CD4-positive, alpha-beta T cell treated with Interleukin-10 for 1 hour (primary cell): ENCODE measurements around the gene TRIM34.
"Not testable (repeated sequence)": the region's sequence is repeated elsewhere in the genome, so short reads cannot be mapped to it uniquely, and the experiment has no call there.

Experiments
- DNase-seq: peaks from one replicate; pipeline ENCODE4 v3.0.0-alpha.2; 2020

TRIM34 gene

DNA sequence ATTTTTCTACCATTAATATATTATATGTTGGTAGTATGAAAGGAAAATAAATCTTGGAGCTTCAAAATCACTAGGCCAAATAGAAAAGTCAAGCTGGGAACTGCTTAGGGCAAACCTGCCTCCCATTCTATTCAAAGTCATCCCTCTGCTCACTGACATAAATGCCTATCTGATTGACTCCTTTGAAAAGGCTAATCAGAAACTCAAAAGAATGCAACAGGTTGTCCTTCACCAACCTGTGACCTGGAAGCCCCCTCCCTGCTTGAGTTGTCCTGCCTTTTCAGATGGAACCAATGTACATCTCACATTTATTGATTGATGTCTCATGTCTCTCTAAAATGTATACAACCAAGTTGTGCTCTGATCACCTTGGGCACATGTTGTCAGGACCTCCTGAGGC lies 3.2 kb upstream of the TRIM34 start:
- no peak for DNase-seq

GRCh38 chr11:5622802-5623201 lies 2.0 kb upstream of the TRIM34 start:
- DNase-seq: no peak

GRCh38 chr11:5625281-5625680 lies 480 bp downstream of the TRIM34 start:
- no peak for DNase-seq

GRCh38 chr11:5626196-5626595 lies 1.4 kb downstream of the TRIM34 start:
- DNase-seq: no peak

DNA sequence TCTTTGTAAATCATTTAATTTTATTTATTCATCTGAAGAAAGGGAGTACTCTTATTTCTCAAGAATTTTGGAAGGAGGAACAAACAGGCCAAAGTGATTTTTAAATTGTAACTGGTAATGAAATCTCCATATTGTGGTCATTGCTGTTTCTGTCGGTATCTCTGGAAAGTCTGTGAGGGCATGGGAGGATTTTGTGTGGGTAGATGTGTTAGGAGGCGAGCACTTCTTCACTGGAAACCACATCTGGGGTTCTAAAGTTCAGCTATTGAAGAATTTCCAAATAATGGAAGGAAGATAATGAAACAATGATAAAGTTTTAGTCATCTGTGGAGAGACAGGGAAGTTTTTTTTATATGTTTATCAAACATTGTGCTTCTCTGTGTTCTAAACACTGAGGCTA lies 6.6 kb downstream of the TRIM34 start:
- DNase-seq: no peak

DNA sequence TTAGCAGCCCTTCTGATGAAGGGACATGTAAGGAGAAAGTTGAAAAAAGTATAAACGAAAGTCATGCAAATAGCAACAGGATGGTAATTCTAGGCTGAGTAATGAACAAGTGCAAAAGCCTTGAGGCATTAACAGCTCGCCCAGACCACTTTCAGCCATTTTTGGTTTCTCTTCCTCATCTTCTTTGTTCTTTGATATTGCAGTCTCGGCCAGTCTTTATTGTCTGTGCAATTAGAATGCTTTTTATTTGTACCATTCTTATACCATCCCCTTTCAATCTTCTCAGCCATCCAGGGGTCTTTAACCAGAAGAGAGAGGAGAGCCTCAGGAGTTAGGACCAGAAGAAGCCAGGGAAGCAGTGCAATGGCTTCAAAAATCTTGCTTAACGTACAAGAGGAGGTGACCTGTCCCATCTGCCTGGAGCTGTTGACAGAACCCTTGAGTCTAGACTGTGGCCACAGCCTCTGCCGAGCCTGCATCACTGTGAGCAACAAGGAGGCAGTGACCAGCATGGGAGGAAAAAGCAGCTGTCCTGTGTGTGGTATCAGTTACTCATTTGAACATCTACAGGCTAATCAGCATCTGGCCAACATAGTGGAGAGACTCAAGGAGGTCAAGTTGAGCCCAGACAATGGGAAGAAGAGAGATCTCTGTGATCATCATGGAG lies 7.3 kb downstream of the TRIM34 start:
- DNase-seq: no peak

GRCh38 chr11:5639953-5640352 lies 15.2 kb downstream of the TRIM34 start:
- no peak for DNase-seq

GRCh38 chr11:5643585-5643984 lies 18.8 kb downstream of the TRIM34 start:
- no peak for DNase-seq

GRCh38 chr11:5646139-5646538 lies 21.3 kb downstream of the TRIM34 start:
- DNase-seq: no peak

DNA sequence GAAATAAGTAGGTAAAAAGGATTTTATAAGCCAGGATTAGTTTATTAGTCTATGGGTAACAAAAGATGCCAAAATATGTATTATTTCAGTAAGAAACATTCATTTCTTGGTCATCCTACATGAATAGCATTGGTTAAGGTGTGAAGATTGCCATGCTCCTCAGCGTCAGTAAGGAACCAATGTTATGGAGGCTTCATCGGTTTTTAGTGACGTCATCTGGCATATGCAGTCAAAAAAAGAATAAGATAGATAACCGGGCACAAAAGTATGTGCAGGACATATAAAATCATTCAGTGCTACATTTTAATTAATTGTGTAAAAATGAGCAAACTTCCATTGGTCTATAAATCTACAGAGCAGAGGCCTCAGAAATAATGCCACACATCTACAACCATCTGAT lies 30.7 kb downstream of the TRIM34 start:
- no peak for DNase-seq

DNA sequence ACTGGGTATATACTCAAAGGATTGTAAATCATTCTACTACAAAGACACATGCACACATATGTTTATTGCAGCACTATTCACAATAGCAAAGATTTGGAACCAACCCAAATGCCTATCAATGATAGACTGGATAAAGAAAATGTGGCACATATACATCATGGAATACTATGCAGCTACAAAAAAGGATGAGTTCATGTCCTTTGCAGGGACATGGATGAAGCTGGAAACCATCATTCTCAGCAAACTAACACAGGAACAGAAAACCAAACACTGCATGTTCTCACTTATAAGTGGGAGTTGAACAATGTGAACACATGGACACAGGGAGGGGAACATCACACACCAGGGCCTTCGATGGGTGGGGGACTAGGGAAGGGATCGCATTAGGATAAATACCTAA lies 32.2 kb downstream of the TRIM34 start:
- DNase-seq: not testable (repeated sequence)

- DNase-seq: no peak
Measured at GRCh38 chr11:5658318-5658717, 33.5 kb downstream of the TRIM34 start.

GRCh38 chr11:5663511-5663910 lies 38.7 kb downstream of the TRIM34 start:
- DNase-seq: no peak

- DNase-seq: no peak
Measured at GRCh38 chr11:5665051-5665570, 40.3 kb downstream of the TRIM34 start.

DNA sequence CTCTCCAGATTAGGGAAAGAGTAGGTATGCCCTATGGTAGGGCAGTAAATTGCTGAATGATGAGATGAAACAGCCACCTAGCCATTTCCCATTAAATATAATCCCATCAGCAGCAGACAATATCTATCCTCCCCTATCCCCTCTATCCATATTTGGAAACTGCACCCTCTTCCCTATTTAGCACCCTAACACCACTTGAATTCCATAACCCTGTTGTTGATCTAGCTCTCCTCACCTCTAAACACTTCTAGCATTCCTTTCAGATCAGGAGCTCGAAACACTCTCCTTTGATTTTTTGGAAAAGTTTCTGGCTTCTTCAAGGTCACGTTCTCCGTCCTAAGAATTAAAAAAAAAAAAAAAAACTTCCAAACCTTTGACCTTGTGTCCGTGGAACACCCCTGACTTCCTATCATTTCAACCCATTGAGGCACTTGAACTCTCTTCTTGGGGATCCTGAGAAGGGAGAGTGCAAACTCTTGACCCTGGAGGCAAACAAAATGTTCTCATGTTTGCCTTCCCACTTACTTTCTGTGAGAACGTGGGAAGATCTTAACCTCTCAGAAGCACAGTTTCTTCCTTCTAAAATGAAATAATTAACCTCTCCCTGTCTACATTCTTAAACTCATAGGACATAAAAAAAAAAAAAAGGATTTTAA lies 41.1 kb downstream of the TRIM34 start:
- DNase-seq: no peak

GRCh38 chr11:5666402-5666793 lies 41.6 kb downstream of the TRIM34 start:
- DNase-seq: no peak

GRCh38 chr11:5671831-5672230 lies 47.0 kb downstream of the TRIM34 start:
- no peak for DNase-seq

GRCh38 chr11:5674391-5674790 lies 49.6 kb downstream of the TRIM34 start:
- DNase-seq: no peak

DNA sequence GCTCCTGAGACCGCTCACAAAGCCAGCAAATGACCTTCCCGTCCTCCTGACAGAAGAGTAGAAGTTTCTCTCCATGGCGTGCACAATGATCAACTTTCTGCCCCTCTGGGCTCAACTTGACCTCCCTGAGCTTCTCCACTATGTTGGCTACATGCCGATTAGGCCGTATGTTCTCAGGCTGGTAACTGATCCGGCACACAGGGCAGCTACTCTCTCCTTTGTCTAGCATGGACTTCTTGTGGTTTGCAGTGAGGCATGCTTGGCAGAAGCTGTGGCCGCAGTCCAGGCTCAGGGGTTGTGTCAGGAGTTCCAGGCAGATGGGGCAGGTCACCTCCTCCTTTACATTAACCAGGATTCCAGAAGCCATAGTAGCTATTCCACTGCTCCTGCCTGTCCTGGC lies 55.0 kb downstream of the TRIM34 start:
- no peak for DNase-seq

GRCh38 chr11:5682890-5683441 lies 58.2 kb downstream of the TRIM34 start:
- DNase-seq: not testable (repeated sequence)

DNA sequence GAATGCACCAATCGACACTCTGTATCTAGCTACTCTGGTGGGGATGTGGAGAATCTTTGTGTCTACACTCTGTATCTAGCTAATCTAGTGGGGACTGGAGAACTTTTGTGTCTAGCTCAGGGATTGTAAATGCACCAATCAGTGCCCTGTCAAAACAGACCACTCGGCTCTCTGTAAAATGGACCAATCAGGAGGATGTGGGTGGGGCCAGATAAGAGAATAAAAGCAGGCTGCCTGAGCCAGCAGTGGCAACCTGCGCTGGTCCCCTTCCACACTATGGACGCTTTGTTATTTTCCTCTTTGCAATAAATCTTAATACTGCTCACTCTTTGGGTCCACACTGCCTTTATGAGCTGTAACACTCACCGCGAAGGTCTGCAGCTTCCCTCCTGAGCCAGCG lies 58.8 kb downstream of the TRIM34 start:
- peak; percentile 68 for DNase-seq

GRCh38 chr11:5684036-5684645 lies 59.3 kb downstream of the TRIM34 start:
- peak; percentile 5 for DNase-seq

DNA sequence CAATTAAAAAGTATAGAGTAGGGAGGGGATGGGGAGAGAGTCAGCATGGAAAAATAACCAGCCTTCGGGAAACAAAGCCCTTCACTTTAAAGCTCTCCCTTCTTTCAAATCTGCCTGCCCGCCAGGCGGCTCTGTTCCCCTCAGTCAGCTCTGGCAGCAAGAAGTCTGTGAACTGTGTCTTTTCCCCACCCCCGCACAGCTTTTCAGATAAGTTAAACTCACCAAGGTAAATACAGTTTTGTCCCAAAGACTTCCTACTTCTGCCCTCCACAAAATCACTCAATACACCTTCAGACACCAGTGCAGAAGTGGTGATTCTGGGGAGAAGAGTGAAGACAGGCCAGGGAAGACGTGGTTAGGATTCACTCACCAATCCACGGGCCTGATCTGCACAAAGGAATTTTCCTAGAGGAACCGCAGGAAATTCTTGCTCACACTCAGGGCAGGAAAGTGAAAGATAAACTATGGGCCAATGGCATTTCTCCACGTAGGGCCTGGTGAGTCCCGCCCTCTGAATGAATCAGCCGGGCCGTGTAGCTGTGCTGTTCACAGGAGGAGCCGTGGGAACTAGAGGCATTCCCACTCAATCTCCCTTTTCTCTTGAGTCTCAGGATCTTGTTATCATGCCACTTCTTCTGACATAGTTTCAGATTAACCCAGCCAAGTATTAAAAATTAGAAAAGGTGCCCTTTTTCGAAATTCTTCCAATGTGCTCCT lies 60.0 kb downstream of the TRIM34 start, which contains the start of gene TRIM5:
Gene TRIM5 (minus strand): TSS at position 429 of the 717 bp plus-strand sequence. CDS start 4,897 bp downstream, outside the sequence.
- DNase-seq: peak; percentile 83
